GM12878 (cell line): ENCODE results near the gene FHL3. TPM values are rescaled to one million over a fixed set of nuclear protein-coding genes. Genes with fewer than 3 reads are reported as not detected.

Experiments
- ATAC-seq: fragments of 200-7000 bp; cut with Tn5 transposase; 3 replicates; pipeline ENCODE4 v1.9.1; 2020; ENCODE audit warnings: mild to moderate bottlenecking, moderate library complexity
- BruUV-seq: library from RNA; stranded (reverse); fragments of 400-500 nt; replicated peaks from 2 replicates; lab custom pipeline; 2021; lab: Mats Ljungman, UMichigan
- CTCF ChIA-PET: fragments of 300-600 bp; sonication (Branson Sonifier 250); formaldehyde crosslinking; extraction: SDS; loops from one replicate; lab custom pipeline; 2021; ENCODE audit warnings: inconsistent platforms; lab: Yijun Ruan, JAX
- POLR2A ChIA-PET: fragments of 350-600 bp; formaldehyde crosslinking; extraction: SDS; loops from one replicate; lab custom pipeline; 2021; ENCODE audit warnings: inconsistent platforms; lab: Charles Lee
- RAD21 ChIA-PET: fragments of 300-600 bp; sonication (Branson Sonifier 250); formaldehyde crosslinking; loops from one replicate; lab custom pipeline; 2023; ENCODE audit warnings: antibody characterized with exemption; ENCODE audit not compliant: unreplicated experiment; lab: Charles Lee
- SMC1A ChIA-PET: fragments of 300-600 bp; sonication (Branson Sonifier 250); formaldehyde crosslinking; loops from one replicate; lab custom pipeline; 2023; ENCODE audit not compliant: unreplicated experiment, uncharacterized antibody; lab: Charles Lee
- DNase-seq: peaks from one replicate; pipeline ENCODE4 v3.0.0-alpha.2; 2011; ENCODE audit warnings: low read depth, low spot score
- FAIRE-seq: peaks from 3 replicates; lab custom pipeline; 2011; peaks lifted over from hg19 to GRCh38; lab: Jason Lieb, UNC
- H2AFZ ChIP-seq: 2 replicates; pipeline ENCODE4 v1.6.0; 2011; ENCODE audit warnings: low read depth, low read length, control low read depth; ENCODE audit not compliant: control insufficient read depth
- H3K27ac ChIP-seq: 2 replicates; pipeline ENCODE4 v1.5.1; 2011; ENCODE audit warnings: control low read depth; ENCODE audit not compliant: control insufficient read depth, insufficient read depth
- H3K27me3 ChIP-seq, 2 experiments: replicated peaks in 1 of 2; 2 replicates each; pipeline versions ENCODE4 v1.6.0 to v1.6.1; 2011; ENCODE audit warnings: low read length in 1 of 2; ENCODE audit not compliant: control insufficient read depth in 2 of 2, insufficient read depth in 2 of 2
- H3K36me3 ChIP-seq, 2 experiments: 2 replicates each; pipeline ENCODE4 v1.5.1; 2011; ENCODE audit warnings: low read length in 1 of 2; ENCODE audit not compliant: control insufficient read depth in 2 of 2, insufficient read depth in 2 of 2
- H3K4me1 ChIP-seq: 2 replicates; pipeline ENCODE4 v1.6.1; 2011; ENCODE audit warnings: mild to moderate bottlenecking, low read length, moderate library complexity, mixed read lengths; ENCODE audit not compliant: control insufficient read depth, insufficient read depth
- H3K4me2 ChIP-seq: 2 replicates; pipeline ENCODE4 v1.6.0; 2011; ENCODE audit warnings: control low read depth; ENCODE audit not compliant: control insufficient read depth, insufficient read depth
- H3K4me3 ChIP-seq: fragments of 200-600 bp; sonication (generic); 2 replicates; pipeline ENCODE4 v1.5.1; 2016
- H3K79me2 ChIP-seq: 2 replicates; pipeline ENCODE4 v1.6.0; 2011; ENCODE audit warnings: low read length; ENCODE audit not compliant: control insufficient read depth, insufficient read depth
- H3K9ac ChIP-seq: 2 replicates; pipeline ENCODE4 v1.8.0; 2011; ENCODE audit warnings: low read length, control low read depth, mixed read lengths; ENCODE audit not compliant: control insufficient read depth, insufficient read depth
- H3K9me3 ChIP-seq: replicated peaks from 3 replicates; pipeline ENCODE4 v1.5.1; 2011; ENCODE audit warnings: mild to moderate bottlenecking, low read length; ENCODE audit not compliant: control insufficient read depth, insufficient read depth
- H4K20me1 ChIP-seq: 2 replicates; pipeline ENCODE4 v1.6.0; 2011; ENCODE audit not compliant: control insufficient read depth, insufficient read depth
- EED ChIP-seq: sonication (generic); IDR thresholded peaks from 2 replicates; pipeline ENCODE4 v1.6.1; 2016; ENCODE audit warnings: antibody characterized with exemption, low read depth
- FOXM1 ChIP-seq: IDR thresholded peaks from 2 replicates; pipeline ENCODE4 v1.6.1; 2012; ENCODE audit warnings: low read depth, mild to moderate bottlenecking, inconsistent platforms, low read length, moderate library complexity
- PKNOX1 ChIP-seq: fragments of 450-650 bp; IDR thresholded peaks from 2 replicates; pipeline ENCODE4 v1.6.1; 2016; ENCODE audit warnings: mild to moderate bottlenecking
- WRNIP1 ChIP-seq: IDR thresholded peaks from 2 replicates; pipeline ENCODE4 v1.6.1; 2011; ENCODE audit warnings: low read depth, low read length, improper control_type of control experiment, borderline replicate concordance
- ZBTB40 ChIP-seq: fragments of 450-650 bp; IDR thresholded peaks from 2 replicates; pipeline ENCODE4 v1.6.1; 2016; ENCODE audit warnings: mild to moderate bottlenecking, moderate library complexity, borderline replicate concordance
- ZNF687 ChIP-seq: fragments of 450-650 bp; IDR thresholded peaks from 2 replicates; pipeline ENCODE4 v1.6.1; 2017; ENCODE audit warnings: mild to moderate bottlenecking, moderate library complexity
- WGBS: methylation state at CpG from one replicate; pipeline ENCODE4 v1.1.6; 2016; ENCODE audit warnings: low lambda C conversion rate; ENCODE audit not compliant: insufficient replicate concordance, insufficient coverage; ENCODE audit errors: missing lambda C conversion rate; 5-methylcytosine and 5-hydroxymethylcytosine counted together
- in situ Hi-C: fragments of 300-500 bp; cut with MboI; formaldehyde crosslinking; loops from 9 replicates; pipeline ENCODE4 v1.14.3; 2018; ENCODE audit warnings: mixed read lengths
- intact Hi-C: fragments of 100-400 bp; cut with micrococcal nuclease; formaldehyde crosslinking; loops from one replicate; pipeline ENCODE4 v1.14.2; 2022; ENCODE audit not compliant: unreplicated experiment
- polyA plus RNA-seq, 11 experiments: library from polyadenylated mRNA; depleted of rRNA in 4 of 11; unstranded in 6 of 11; stranded (reverse) in 5 of 11; fragments of >200 nt; fragmentation: Nextera tagmentation in 4 of 11; fragmentation: Illumina TruSeq in 1 of 11; extraction: Ambion mirVana in 4 of 11; extraction: Trizol in 1 of 11; gene quantifications; 1 replicate in 1 of 11; 2 replicates in 10 of 11; pipeline versions ENCODE4 v1.2.1 to v1.2.3, GENCODE V29; 2011 to 2016; ENCODE audit warnings: inconsistent platforms in 2 of 11, missing spikeins in 2 of 11, low read depth in 1 of 11
- total RNA-seq, 4 experiments: library from RNA; depleted of rRNA in 3 of 4; stranded (reverse); fragments of >200 nt in 3 of 4; fragmentation: Illumina TruSeq in 1 of 4; extraction: Trizol in 1 of 4; gene quantifications; 2 replicates each; pipeline versions ENCODE4 v1.2.1 to v1.2.3, GENCODE V29; 2013 to 2021
- TF ChIP-seq, protein P1 (sequence below): fragments of 450-650 bp; IDR thresholded peaks from 2 replicates; pipeline ENCODE4 v1.6.1; 2017; ENCODE audit warnings: low read depth, mild to moderate bottlenecking, moderate library complexity
- TF ChIP-seq, protein P2 (sequence below): fragments of 450-650 bp; IDR thresholded peaks from 2 replicates; pipeline ENCODE4 v1.6.1; 2016; ENCODE audit warnings: mild to moderate bottlenecking

Gene FHL3
- total and polyA plus RNA-seq, 10 of the 15 experiments (the other 5 are each of a cell fraction or from before 2014, with no cell fraction given), result 0.26 to 13.9 (median 7.9) TPM

DNA sequence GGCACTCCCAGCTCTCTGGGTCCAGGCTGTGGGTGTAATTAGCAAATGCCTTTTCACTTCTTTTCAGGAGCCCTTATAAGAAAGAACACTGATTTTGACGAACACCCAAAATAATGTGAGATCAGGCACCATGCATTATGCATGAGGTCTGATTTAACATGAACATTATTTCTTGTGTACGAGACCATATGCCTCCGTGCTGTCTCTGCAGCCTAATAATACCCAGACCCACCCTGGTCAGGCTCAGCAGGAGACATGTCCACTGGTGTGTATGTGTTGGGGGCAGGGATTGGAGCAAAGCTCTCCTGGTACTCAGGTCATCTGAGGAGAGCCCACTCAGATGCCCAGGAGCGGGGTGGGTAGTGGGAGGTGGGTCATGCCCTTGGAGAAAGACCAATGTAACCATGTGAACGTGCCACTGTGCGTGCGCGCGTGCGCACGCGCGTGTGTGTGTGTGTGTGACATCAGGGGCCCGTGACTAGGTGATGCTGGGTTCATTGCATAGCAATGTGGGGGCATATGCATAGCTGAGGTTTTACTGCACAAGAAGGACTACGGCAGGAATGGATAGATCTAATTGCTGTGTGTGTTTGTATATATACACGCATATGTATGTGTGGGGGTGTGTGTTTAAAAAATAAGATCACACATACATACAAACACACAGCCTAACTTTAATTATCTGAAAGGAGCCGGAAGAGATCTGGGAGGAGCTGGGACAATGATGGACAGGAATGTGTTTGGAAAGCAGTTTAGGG, 34.2 kb upstream of the FHL3 start:
- no peak for FAIRE-seq
- in situ Hi-C loops, result loop anchor here (25.0 kb wide), 1 partner anchor 548 kb away; no protein-coding TSS in a partner anchor
- TF ChIP-seq, protein P1, sequence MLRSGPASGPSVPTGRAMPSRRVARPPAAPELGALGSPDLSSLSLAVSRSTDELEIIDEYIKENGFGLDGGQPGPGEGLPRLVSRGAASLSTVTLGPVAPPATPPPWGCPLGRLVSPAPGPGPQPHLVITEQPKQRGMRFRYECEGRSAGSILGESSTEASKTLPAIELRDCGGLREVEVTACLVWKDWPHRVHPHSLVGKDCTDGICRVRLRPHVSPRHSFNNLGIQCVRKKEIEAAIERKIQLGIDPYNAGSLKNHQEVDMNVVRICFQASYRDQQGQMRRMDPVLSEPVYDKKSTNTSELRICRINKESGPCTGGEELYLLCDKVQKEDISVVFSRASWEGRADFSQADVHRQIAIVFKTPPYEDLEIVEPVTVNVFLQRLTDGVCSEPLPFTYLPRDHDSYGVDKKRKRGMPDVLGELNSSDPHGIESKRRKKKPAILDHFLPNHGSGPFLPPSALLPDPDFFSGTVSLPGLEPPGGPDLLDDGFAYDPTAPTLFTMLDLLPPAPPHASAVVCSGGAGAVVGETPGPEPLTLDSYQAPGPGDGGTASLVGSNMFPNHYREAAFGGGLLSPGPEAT, result no peak
- no peak for TF ChIP-seq FOXM1
- TF ChIP-seq PKNOX1, result no peak
- no peak for TF ChIP-seq WRNIP1
- TF ChIP-seq, protein P2, sequence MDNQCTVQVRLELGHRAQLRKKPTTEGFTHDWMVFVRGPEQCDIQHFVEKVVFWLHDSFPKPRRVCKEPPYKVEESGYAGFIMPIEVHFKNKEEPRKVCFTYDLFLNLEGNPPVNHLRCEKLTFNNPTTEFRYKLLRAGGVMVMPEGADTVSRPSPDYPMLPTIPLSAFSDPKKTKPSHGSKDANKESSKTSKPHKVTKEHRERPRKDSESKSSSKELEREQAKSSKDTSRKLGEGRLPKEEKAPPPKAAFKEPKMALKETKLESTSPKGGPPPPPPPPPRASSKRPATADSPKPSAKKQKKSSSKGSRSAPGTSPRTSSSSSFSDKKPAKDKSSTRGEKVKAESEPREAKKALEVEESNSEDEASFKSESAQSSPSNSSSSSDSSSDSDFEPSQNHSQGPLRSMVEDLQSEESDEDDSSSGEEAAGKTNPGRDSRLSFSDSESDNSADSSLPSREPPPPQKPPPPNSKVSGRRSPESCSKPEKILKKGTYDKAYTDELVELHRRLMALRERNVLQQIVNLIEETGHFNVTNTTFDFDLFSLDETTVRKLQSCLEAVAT, result no peak
- no peak for TF ChIP-seq ZBTB40
- no peak for TF ChIP-seq EED
- no peak for TF ChIP-seq ZNF687

More for the DNA sequence above, 34.2 kb upstream of the FHL3 start:
- RAD21 ChIA-PET, result interaction anchor here (0.5 to 8.2 kb wide), 15 partner anchors 9 to 795 kb away, joined by 3 to 123 read pairs (median 5); no protein-coding TSS in a partner anchor
- no TSS peak for BruUV-seq
- no peaks in the 10 kb centered on the region for H3K9me3 ChIP-seq
- H3K4me3 ChIP-seq, result no peak overlapping the region
- POLR2A ChIA-PET, result interaction anchor here (1.0 kb wide), 1 partner anchor 9 kb away, joined by 3 read pairs; no protein-coding TSS in a partner anchor
- no peaks in the 10 kb centered on the region; the same call in 1 of the 2 replicates for H4K20me1 ChIP-seq
- no peak overlapping the region for H3K4me2 ChIP-seq
- H3K36me3 ChIP-seq, result no peaks in the 10 kb centered on the region
- ATAC-seq (no peak), DNase-seq (no peak)
- H3K27me3 ChIP-seq, result peaks cover 4 to 13% of the 10 kb centered on the region in 2 experiments
- H3K9ac ChIP-seq, result no peak overlapping the region
- no peak overlapping the region for H3K27ac ChIP-seq
- 76% methylated on average over 17 of the region's 17 CpGs for WGBS
- intact Hi-C loops, result loop anchor here (5.0 kb wide), 1 partner anchor 778 kb away; no protein-coding TSS in a partner anchor
- SMC1A ChIA-PET, result interaction anchor here (0.8 to 23.8 kb wide), 6 partner anchors 12 to 546 kb away, joined by 3 to 316 read pairs (median 6); no protein-coding TSS in a partner anchor
- no peak overlapping the region for H2AFZ ChIP-seq
- H3K4me1 ChIP-seq, result no peaks in the 10 kb centered on the region; the same call in 1 of the 2 replicates
- H3K79me2 ChIP-seq, result no peaks in the 10 kb centered on the region
- CTCF ChIA-PET, result interaction anchor here (0.5 to 11.0 kb wide), 20 partner anchors 8 to 798 kb away, joined by 3 to 179 read pairs (median 4); no protein-coding TSS in a partner anchor
